Measurements from ENCODE around the gene WRNIP1. TPM values are rescaled to one million over a fixed set of nuclear protein-coding genes. Genes with fewer than 3 reads are reported as not detected.

WRNIP1 gene
- total and polyA plus RNA-seq, 9 of the 15 experiments (the other 6 are each of a cell fraction or from before 2014, with no cell fraction given), result 13.2 to 63.6 (median 48.6) TPM

DNA sequence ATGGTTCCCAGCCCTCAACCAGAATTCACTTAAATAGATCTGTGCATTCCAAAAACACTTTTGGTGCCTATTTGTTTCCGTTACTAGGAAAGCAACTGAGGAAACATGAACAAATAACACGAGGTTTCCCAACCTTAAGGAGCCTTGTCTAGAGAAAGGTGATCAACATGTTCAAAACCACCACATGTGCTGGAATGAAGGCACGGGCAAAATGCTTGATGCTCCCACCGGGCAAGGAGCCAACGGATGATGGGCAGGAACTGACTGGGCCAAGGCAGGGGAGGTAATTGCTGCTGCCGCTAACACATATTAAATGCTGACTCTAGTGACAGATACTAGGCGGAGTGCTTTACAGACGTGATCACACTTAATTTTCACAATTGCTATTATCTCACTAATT lies 17.0 kb upstream of the WRNIP1 start:
- peak overlapping the region; percentile 92 for H2AFZ ChIP-seq (ENCODE audit: low read depth, low read length)
- H3K4me2 ChIP-seq (ENCODE audit: insufficient read depth, low read length), result no peak overlapping the region
- H3K9ac ChIP-seq (ENCODE audit: insufficient read depth in 1 of 2, low read depth in 2 of 2, low read length in 2 of 2), result no peak overlapping the region
- BruUV-seq (replicated peaks), result no TSS peak
- H4K20me1 ChIP-seq (replicated peaks; ENCODE audit: control insufficient read depth, insufficient read depth, low read length), result no peaks in the 10 kb centered on the region
- H3K9me3 ChIP-seq (replicated peaks; ENCODE audit: control insufficient read depth, insufficient read depth, low read depth, low read length), result no peaks in the 10 kb centered on the region
- intact Hi-C loops (cut with micrococcal nuclease) (no loop called here), in situ Hi-C loops (cut with MboI) (no loop called here)
- no peaks in the 10 kb centered on the region for H3K36me3 ChIP-seq (ENCODE audit: control insufficient read depth, insufficient read depth, low read length)
- peaks cover 12 to 32% of the 10 kb centered on the region in 2 experiments for H3K4me1 ChIP-seq (replicated peaks in 1 of 2; ENCODE audit: control insufficient read depth in 2 of 2, insufficient read depth in 2 of 2, low read length in 2 of 2)
- no peaks in the 10 kb centered on the region for H3K79me2 ChIP-seq (ENCODE audit: control insufficient read depth, insufficient read depth, low read length)
- 49% methylated on average over 8 of the region's 8 CpGs for WGBS (ENCODE audit: insufficient coverage, low coverage, missing lambda C conversion rate)
- TF ChIP-seq ZBTB9 (CRISPR knock-in tag; IDR thresholded peaks at IDR 0.05) (no peak), BDP1 (IDR thresholded peaks at IDR 0.05; ENCODE audit: insufficient read depth, insufficient read length) (peak; percentile 10), NFIC (IDR thresholded peaks at IDR 0.05) (peak; percentile 25; the same call in 1 of the 2 replicates)
- ATAC-seq (no peak), DNase-seq (ENCODE audit: extremely low read depth in 1 of 4, low spot score in 3 of 4) (no peak), FAIRE-seq (no peak)
- H3K27me3 ChIP-seq (ENCODE audit: control insufficient read depth in 2 of 2, insufficient read depth in 2 of 2, low read length in 2 of 2), result no peaks in the 10 kb centered on the region
- H3K27ac ChIP-seq (ENCODE audit: extremely low read depth, low read depth, low read length), result no peak overlapping the region
- ChIA-PET POLR2A (interaction anchor here (0.6 to 2.1 kb wide), 4 partner anchors 9 to 365 kb away, joined by 3 to 8 read pairs (median 4); no protein-coding TSS in a partner anchor), CTCF (ENCODE audit: low intra/inter-chr PET ratio) (no interaction called here)
- H3K9me1 ChIP-seq (ENCODE audit: control insufficient read depth, insufficient read depth, low read length), result no peaks in the 10 kb centered on the region
- no peak overlapping the region for H3K4me3 ChIP-seq
